SK-N-SH treated with all-trans-retinoic acid at 6 μM for 48 hours (cell line): ENCODE results near the gene SUCO.

Experiments used
- CREB5 ChIP-seq: fragments of 250-450 bp; sonication (Bioruptor Pico); IDR thresholded peaks from 2 replicates; pipeline ENCODE4 v1.5.1; 2020; ENCODE audit warnings: low read depth, mild to moderate bottlenecking, moderate library complexity
- PATZ1 ChIP-seq: fragments of 250-450 bp; sonication (Bioruptor Pico); IDR thresholded peaks from 2 replicates; pipeline ENCODE4 v1.8.0; 2020; ENCODE audit warnings: mild to moderate bottlenecking, moderate library complexity, borderline replicate concordance
- POU6F1 ChIP-seq: fragments of 250-450 bp; sonication (Bioruptor Pico); IDR thresholded peaks from 2 replicates; pipeline ENCODE4 v1.8.0; 2021; ENCODE audit warnings: low read depth, mild to moderate bottlenecking, moderate library complexity, borderline replicate concordance
- PPARA ChIP-seq: fragments of 250-450 bp; sonication (Bioruptor Pico); IDR thresholded peaks from 2 replicates; pipeline ENCODE4 v1.5.0; 2020; ENCODE audit warnings: mild to moderate bottlenecking, borderline replicate concordance
- ZFP30 ChIP-seq: fragments of 450-650 bp; formaldehyde crosslinking; IDR thresholded peaks from 2 replicates; pipeline ENCODE4 v1.5.0; 2022; ENCODE audit warnings: mild to moderate bottlenecking, moderate library complexity
- ZNF70 ChIP-seq: fragments of 450-650 bp; formaldehyde crosslinking; IDR thresholded peaks from 2 replicates; pipeline ENCODE4 v1.5.0; 2020; ENCODE audit warnings: mild to moderate bottlenecking, moderate library complexity

- TF ChIP-seq CREB5 (CRISPR knock-in tag) (no peak), ZNF70 (no peak), PATZ1 (no peak), ZFP30 (CRISPR knock-in tag) (no peak), PPARA (no peak), POU6F1 (CRISPR knock-in tag) (no peak)
Measured at GRCh38 chr1:172582889-172583288, 49.9 kb downstream of the SUCO start.
